ENCODE data around the gene SLC7A7. TPM values are rescaled to one million over a fixed set of nuclear protein-coding genes. Genes with fewer than 3 reads are reported as not detected.

Gene SLC7A7
- total and polyA plus RNA-seq, 10 of the 15 experiments (the other 5 are each of a cell fraction or from before 2014, with no cell fraction given): 27.8 to 79.2 (median 50.8) TPM

DNA sequence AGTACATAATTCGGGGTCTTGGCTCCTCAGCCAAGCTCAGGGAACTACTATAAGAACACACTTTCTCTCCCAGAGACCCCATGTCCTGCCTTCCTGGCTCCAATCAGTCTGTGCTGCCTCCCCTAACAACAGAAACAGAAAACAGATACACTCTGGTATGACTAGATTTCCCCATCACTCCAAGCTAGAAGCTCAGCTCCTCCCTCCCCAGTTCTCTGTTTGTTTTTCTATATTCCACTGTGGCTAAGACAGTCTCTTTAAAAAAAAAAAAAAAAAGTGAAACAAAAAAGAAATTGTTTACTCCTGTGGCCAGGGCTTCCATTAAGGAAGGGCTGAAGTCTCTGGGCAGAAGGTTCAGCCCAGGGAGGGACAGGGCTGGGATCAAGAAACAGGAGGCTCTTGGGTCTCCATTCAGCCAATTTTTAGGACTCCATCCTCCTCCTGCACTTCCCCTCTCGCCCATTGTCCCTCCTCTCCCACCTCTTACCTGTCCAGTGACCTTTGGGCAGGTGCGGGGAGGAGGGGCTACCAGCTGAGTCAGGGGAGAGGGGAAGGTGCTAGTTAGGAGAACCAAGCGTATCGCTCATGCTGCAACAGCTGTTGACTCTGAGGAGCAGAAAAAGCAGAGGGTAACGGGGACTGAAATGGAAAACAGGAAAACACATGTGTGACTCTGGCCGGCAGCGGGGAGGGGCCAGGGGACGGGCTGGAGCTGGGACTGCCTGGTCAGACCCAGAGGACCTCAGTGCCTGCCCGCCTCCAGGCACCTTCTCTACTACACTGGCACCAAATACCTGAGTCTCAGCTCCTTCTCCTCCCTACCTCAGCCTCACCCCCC, 4.1 kb upstream of the SLC7A7 start:
- peak overlapping the region; percentile 98 for H3K4me2 ChIP-seq (ENCODE audit: control insufficient read depth, insufficient read depth)
- peaks cover 35% of the 10 kb centered on the region for H3K4me1 ChIP-seq (ENCODE audit: control insufficient read depth, insufficient read depth, low read length)
- CTCF ChIA-PET: interaction anchor here (0.6 to 15.1 kb wide), 29 partner anchors 8 to 435 kb away, joined by 3 to 324 read pairs (median 4); partner anchors contain the start of genes MRPL52 and OXA1L
- peak overlapping the region; percentile 74 for H3K27ac ChIP-seq (ENCODE audit: control insufficient read depth, insufficient read depth)
- RAD21 ChIA-PET (ENCODE audit: unreplicated experiment): interaction anchor here (0.8 to 5.3 kb wide), 17 partner anchors 8 to 310 kb away, joined by 3 to 41 read pairs (median 6); partner anchors contain the start of gene RBM23
- POLR2A ChIA-PET: interaction anchor here (0.6 to 2.5 kb wide), 6 partner anchors 9 to 54 kb away, joined by 3 to 18 read pairs (median 5); no protein-coding TSS in a partner anchor
- no peak for FAIRE-seq
- peak overlapping the region; percentile 82 for H2AFZ ChIP-seq (ENCODE audit: control insufficient read depth, low read depth, low read length)
- H3K36me3 ChIP-seq (ENCODE audit: control insufficient read depth in 2 of 2, insufficient read depth in 2 of 2, low read length in 1 of 2): no peaks in the 10 kb centered on the region
- SMC1A ChIA-PET (ENCODE audit: uncharacterized antibody, unreplicated experiment): interaction anchor here (0.7 to 7.6 kb wide), 19 partner anchors 8 to 249 kb away, joined by 3 to 104 read pairs (median 6); partner anchors contain the start of gene OXA1L
- under 1% methylated on average over 10 of the region's 10 CpGs for WGBS (ENCODE audit: insufficient coverage, insufficient replicate concordance, low lambda C conversion rate, missing lambda C conversion rate)
- no peaks in the 10 kb centered on the region for H3K9me3 ChIP-seq (replicated peaks; ENCODE audit: control insufficient read depth, insufficient read depth, low read length)
- in situ Hi-C loops (cut with MboI) (no loop called here), intact Hi-C loops (cut with micrococcal nuclease; ENCODE audit: unreplicated experiment) (loop anchor here (1.0 kb wide), 1 partner anchor 42 kb away; no protein-coding TSS in a partner anchor)
- BruUV-seq (replicated peaks): no TSS peak
- peak overlapping the region; percentile 67 for H3K9ac ChIP-seq (ENCODE audit: control insufficient read depth, insufficient read depth, low read length)
- ATAC-seq: peak; percentile 43
- peak overlapping the region; percentile 40 for H3K4me3 ChIP-seq
- peaks cover 13% of the 10 kb centered on the region for H3K79me2 ChIP-seq (ENCODE audit: control insufficient read depth, insufficient read depth, low read length)
- DNase-seq (ENCODE audit: low read depth, low spot score): no peak
- no peaks in the 10 kb centered on the region for H3K27me3 ChIP-seq (replicated peaks in 1 of 2; ENCODE audit: control insufficient read depth in 2 of 2, insufficient read depth in 2 of 2, low read length in 1 of 2)
- H4K20me1 ChIP-seq (ENCODE audit: control insufficient read depth, insufficient read depth): no peaks in the 10 kb centered on the region
- no peak for TF ChIP-seq EP300 (IDR thresholded peaks at IDR 0.05; ENCODE audit: borderline replicate concordance in 1 of 2, control insufficient read depth in 1 of 2, low read depth in 2 of 2, low read length in 2 of 2)
- TF ChIP-seq SIN3A (IDR thresholded peaks at IDR 0.05; ENCODE audit: low read depth, low read length): 0 out of 2 replicates have a peak, but pooled peaks have one; percentile 28
- TF ChIP-seq BHLHE40 (IDR thresholded peaks at IDR 0.05; ENCODE audit: borderline replicate concordance in 1 of 2, low read depth in 2 of 2, low read length in 1 of 2): 0 out of 4 replicates have a peak, but pooled peaks of 1 of the 2 experiments have one; percentile 17
- peak; percentile 39; the same call in 1 of the 2 replicates for TF ChIP-seq ZNF384 (IDR thresholded peaks at IDR 0.05; ENCODE audit: borderline replicate concordance, low read depth, low read length)
- TF ChIP-seq RUNX3 (IDR thresholded peaks at IDR 0.05; ENCODE audit: low read length): no peak
- TF ChIP-seq POLR2AphosphoS5 (IDR thresholded peaks at IDR 0.05; ENCODE audit: low read length): 0 out of 2 replicates have a peak, but pooled peaks have one; percentile 34
- TF ChIP-seq IKZF2 (IDR thresholded peaks at IDR 0.05): no peak
- no peak for TF ChIP-seq SIX5 (IDR thresholded peaks at IDR 0.05; ENCODE audit: low read depth, low read length, severe bottlenecking)
- TF ChIP-seq HDAC2 (IDR thresholded peaks at IDR 0.05): no peak
- TF ChIP-seq, protein P1, sequence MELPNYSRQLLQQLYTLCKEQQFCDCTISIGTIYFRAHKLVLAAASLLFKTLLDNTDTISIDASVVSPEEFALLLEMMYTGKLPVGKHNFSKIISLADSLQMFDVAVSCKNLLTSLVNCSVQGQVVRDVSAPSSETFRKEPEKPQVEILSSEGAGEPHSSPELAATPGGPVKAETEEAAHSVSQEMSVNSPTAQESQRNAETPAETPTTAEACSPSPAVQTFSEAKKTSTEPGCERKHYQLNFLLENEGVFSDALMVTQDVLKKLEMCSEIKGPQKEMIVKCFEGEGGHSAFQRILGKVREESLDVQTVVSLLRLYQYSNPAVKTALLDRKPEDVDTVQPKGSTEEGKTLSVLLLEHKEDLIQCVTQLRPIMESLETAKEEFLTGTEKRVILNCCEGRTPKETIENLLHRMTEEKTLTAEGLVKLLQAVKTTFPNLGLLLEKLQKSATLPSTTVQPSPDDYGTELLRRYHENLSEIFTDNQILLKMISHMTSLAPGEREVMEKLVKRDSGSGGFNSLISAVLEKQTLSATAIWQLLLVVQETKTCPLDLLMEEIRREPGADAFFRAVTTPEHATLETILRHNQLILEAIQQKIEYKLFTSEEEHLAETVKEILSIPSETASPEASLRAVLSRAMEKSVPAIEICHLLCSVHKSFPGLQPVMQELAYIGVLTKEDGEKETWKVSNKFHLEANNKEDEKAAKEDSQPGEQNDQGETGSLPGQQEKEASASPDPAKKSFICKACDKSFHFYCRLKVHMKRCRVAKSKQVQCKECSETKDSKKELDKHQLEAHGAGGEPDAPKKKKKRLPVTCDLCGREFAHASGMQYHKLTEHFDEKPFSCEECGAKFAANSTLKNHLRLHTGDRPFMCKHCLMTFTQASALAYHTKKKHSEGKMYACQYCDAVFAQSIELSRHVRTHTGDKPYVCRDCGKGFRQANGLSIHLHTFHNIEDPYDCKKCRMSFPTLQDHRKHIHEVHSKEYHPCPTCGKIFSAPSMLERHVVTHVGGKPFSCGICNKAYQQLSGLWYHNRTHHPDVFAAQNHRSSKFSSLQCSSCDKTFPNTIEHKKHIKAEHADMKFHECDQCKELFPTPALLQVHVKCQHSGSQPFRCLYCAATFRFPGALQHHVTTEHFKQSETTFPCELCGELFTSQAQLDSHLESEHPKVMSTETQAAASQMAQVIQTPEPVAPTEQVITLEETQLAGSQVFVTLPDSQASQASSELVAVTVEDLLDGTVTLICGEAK (IDR thresholded peaks at IDR 0.05; ENCODE audit: borderline replicate concordance): no peak
- TF ChIP-seq IKZF1 (conservative IDR thresholded peaks at IDR 0.05): peak; percentile 37; the same call in 1 of the 2 replicates
- no peak for TF ChIP-seq NR2C2 (IDR thresholded peaks at IDR 0.05; ENCODE audit: borderline replicate concordance, control insufficient read depth, insufficient read length, low read depth)
- no peak; the same call in 1 of the 2 replicates for TF ChIP-seq POLR2A (IDR thresholded peaks at IDR 0.05; ENCODE audit: low read depth, low read length)
- TF ChIP-seq, protein P2, sequence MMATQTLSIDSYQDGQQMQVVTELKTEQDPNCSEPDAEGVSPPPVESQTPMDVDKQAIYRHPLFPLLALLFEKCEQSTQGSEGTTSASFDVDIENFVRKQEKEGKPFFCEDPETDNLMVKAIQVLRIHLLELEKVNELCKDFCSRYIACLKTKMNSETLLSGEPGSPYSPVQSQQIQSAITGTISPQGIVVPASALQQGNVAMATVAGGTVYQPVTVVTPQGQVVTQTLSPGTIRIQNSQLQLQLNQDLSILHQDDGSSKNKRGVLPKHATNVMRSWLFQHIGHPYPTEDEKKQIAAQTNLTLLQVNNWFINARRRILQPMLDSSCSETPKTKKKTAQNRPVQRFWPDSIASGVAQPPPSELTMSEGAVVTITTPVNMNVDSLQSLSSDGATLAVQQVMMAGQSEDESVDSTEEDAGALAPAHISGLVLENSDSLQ (IDR thresholded peaks at IDR 0.05): peak; percentile 41; the same call in 1 of the 2 replicates

Measured in GM12878 (cell line).